ENCODE measurements around the gene UBR1. TPM values are rescaled to one million over a fixed set of nuclear protein-coding genes. Genes with fewer than 3 reads are reported as not detected.

The UBR1 gene
- total RNA-seq, 1 experiment from 2014 or later: 30.8 TPM

DNA sequence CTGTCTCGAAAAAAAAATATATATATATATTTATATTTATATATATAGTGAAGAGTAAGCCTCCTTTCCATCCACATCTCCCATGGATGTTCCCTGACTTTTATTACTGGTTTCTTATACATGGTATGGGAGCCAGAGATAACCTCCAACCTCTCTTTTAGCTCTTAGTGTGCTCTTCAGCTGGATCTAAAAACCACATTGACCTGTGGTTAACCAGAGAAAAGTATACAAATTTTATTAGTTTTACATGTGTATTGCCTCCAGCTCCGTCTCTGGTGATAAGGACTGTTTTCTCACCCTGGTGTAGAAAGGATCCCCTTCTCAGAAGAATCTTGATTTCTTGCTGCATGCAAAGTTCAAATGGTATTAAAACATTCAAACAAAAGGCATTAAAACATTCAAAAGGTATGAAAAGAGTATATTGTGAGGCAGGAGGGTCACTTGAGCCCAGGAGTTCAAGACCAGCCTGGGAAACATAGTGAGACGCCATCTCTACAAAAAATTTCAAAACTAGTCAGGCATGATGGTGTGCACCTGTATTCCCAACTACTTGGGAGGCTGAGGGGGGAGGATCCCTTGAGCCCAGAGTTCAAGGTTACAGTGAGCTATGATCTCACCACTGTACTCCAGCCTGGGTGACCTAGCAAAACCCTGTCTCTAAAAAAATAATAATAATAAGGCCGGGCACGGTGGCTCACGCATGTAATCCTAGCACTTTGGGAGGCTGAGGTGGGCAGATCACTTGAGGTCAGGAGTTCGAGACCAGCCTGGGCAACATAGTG lies 171.8 kb downstream of the UBR1 start:
- Histone ChIP-seq H3K4me1 (ENCODE audit: insufficient read depth, low read length, poor library complexity, severe bottlenecking) (no peaks in the 10 kb centered on the region), H3K36me3 (ENCODE audit: insufficient read depth, low read length, poor library complexity, severe bottlenecking) (no peaks in the 10 kb centered on the region), H3K4me3 (ENCODE audit: low read depth, low read length, poor library complexity, severe bottlenecking) (no peak overlapping the region), H3K27ac (ENCODE audit: low read depth, low read length, poor library complexity, severe bottlenecking) (no peak overlapping the region), H3K9me3 (ENCODE audit: low read depth, low read length, poor library complexity, severe bottlenecking) (no peaks in the 10 kb centered on the region), H3K27me3 (replicated peaks; ENCODE audit: insufficient read depth, low read depth, low read length, poor library complexity) (no peaks in the 10 kb centered on the region)
- DNase-seq (ENCODE audit: low spot score): no peak
- POLR2A ChIA-PET (ENCODE audit: low non-redundant PET): no interaction called here
- BruUV-seq (replicated peaks): no TSS peak
- intact Hi-C loops (cut with micrococcal nuclease; ENCODE audit: unreplicated experiment): no loop called here
- TF ChIP-seq EZH2 (IDR thresholded peaks at IDR 0.05; ENCODE audit: borderline replicate concordance, low read depth, low read length, poor library complexity, severe bottlenecking): no peak
- CTCF ChIA-PET: no interaction called here

DNA sequence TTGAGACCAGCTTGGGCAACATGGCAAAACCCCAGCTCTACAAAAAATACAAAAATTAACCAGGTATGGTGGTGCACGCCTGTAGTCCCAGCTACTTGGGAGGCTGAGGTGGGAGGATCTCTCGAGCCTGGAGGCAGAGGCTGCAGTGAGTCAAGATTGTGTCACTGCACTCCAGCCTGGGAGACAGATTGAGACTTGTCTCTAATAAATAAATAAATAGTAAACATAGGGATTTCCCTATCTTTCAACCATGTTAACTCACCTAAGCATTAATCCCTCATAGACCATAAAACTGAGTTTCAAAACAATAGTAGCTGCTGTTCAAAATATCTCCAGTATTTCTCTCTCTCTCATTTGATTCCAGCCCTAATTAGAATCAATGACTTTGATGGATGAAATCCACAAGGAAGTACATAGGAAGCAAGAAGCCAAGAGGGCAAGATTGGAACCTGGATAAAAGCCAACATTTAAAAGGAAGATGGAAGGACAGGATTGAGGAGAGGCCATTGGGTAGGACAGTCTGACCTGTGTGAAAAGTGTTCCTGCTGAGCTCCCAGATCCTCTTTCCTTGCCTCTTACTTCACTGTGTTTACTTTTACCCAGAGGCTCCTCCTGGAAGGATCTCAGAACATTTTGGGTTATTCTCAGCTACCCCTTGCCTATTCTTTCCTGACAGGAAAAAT lies 172.9 kb downstream of the UBR1 start:
- CTCF ChIA-PET: no interaction called here
- H3K36me3 ChIP-seq (ENCODE audit: insufficient read depth, low read length, poor library complexity, severe bottlenecking): no peaks in the 10 kb centered on the region
- POLR2A ChIA-PET (ENCODE audit: low non-redundant PET): no interaction called here
- no peak overlapping the region for H3K27ac ChIP-seq (ENCODE audit: low read depth, low read length, poor library complexity, severe bottlenecking)
- intact Hi-C loops (cut with micrococcal nuclease; ENCODE audit: unreplicated experiment): no loop called here
- no peaks in the 10 kb centered on the region for H3K9me3 ChIP-seq (ENCODE audit: low read depth, low read length, poor library complexity, severe bottlenecking)
- DNase-seq (ENCODE audit: low spot score): no peak
- no peaks in the 10 kb centered on the region for H3K4me1 ChIP-seq (ENCODE audit: insufficient read depth, low read length, poor library complexity, severe bottlenecking)
- no peaks in the 10 kb centered on the region for H3K27me3 ChIP-seq (replicated peaks; ENCODE audit: insufficient read depth, low read depth, low read length, poor library complexity)
- H3K4me3 ChIP-seq (ENCODE audit: low read depth, low read length, poor library complexity, severe bottlenecking): no peak overlapping the region
- BruUV-seq (replicated peaks): no TSS peak
- TF ChIP-seq, protein P1, sequence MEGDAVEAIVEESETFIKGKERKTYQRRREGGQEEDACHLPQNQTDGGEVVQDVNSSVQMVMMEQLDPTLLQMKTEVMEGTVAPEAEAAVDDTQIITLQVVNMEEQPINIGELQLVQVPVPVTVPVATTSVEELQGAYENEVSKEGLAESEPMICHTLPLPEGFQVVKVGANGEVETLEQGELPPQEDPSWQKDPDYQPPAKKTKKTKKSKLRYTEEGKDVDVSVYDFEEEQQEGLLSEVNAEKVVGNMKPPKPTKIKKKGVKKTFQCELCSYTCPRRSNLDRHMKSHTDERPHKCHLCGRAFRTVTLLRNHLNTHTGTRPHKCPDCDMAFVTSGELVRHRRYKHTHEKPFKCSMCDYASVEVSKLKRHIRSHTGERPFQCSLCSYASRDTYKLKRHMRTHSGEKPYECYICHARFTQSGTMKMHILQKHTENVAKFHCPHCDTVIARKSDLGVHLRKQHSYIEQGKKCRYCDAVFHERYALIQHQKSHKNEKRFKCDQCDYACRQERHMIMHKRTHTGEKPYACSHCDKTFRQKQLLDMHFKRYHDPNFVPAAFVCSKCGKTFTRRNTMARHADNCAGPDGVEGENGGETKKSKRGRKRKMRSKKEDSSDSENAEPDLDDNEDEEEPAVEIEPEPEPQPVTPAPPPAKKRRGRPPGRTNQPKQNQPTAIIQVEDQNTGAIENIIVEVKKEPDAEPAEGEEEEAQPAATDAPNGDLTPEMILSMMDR (conservative IDR thresholded peaks at IDR 0.05; ENCODE audit: low read depth, low read length): no peak
- no peak for TF ChIP-seq EZH2 (IDR thresholded peaks at IDR 0.05; ENCODE audit: borderline replicate concordance, low read depth, low read length, poor library complexity, severe bottlenecking)

DNA sequence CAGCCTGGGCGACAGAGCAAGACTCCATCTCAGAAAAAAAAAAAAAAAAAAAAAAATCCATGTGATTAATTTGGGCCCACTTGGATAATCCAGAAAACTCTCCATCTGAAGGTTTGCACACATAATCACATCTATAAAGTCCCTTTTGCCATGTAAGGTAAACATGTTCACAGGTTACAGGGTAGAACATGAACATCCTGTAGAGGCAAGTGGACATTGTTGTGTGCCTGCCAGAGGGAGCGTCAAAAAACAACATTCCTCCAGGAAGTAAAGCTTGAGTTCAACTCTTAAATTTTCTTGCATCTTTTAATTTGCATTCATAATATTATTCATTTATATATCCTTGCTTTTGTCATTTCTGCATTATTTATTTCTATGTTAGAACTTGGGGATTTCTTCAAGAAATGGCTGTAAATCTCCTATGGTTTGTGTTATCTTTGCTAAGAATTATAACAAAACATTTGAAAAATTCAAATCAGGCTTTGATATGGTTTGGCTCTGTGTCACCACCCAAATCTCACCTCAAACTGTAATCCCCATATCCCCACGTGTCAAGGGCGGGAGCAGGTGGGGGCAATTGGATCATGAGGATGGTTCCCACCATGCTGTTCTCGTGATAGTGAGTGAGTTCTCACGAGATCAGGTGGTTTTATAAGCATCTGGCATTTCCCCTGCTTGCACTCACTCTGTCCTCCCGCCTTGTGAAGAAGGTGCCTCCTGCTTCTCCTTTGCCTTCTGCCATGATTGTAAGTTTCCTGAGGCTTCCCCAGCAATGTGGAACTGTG lies 173.9 kb downstream of the UBR1 start:
- POLR2A ChIA-PET (ENCODE audit: low non-redundant PET): interaction anchor here (0.6 kb wide), 1 partner anchor 1978 kb away, joined by 6 read pairs; no protein-coding TSS in a partner anchor
- TF ChIP-seq, protein P1 (conservative IDR thresholded peaks at IDR 0.05; ENCODE audit: low read depth, low read length): no peak
- TF ChIP-seq EZH2 (IDR thresholded peaks at IDR 0.05; ENCODE audit: borderline replicate concordance, low read depth, low read length, poor library complexity, severe bottlenecking): no peak
- intact Hi-C loops (cut with micrococcal nuclease; ENCODE audit: unreplicated experiment): no loop called here
- H3K36me3 ChIP-seq (ENCODE audit: insufficient read depth, low read length, poor library complexity, severe bottlenecking): no peaks in the 10 kb centered on the region
- no peak overlapping the region for H3K27ac ChIP-seq (ENCODE audit: low read depth, low read length, poor library complexity, severe bottlenecking)
- no peak for DNase-seq (ENCODE audit: low spot score)
- CTCF ChIA-PET: interaction anchor here (0.7 kb wide), 1 partner anchor 41 kb away, joined by 12 read pairs; no protein-coding TSS in a partner anchor
- H3K27me3 ChIP-seq (replicated peaks; ENCODE audit: insufficient read depth, low read depth, low read length, poor library complexity): no peaks in the 10 kb centered on the region
- no peaks in the 10 kb centered on the region for H3K9me3 ChIP-seq (ENCODE audit: low read depth, low read length, poor library complexity, severe bottlenecking)
- no peak overlapping the region for H3K4me3 ChIP-seq (ENCODE audit: low read depth, low read length, poor library complexity, severe bottlenecking)
- no TSS peak for BruUV-seq (replicated peaks)
- no peaks in the 10 kb centered on the region for H3K4me1 ChIP-seq (ENCODE audit: insufficient read depth, low read length, poor library complexity, severe bottlenecking)

Measured in A673 (cell line).